Astrocyte of the cerebellum (primary cell): ENCODE measurements around the gene MCM7.

Experiments used
- DNase-seq: peaks from one replicate; pipeline ENCODE4 v3.0.0-alpha.2; 2011; ENCODE audit warnings: low read depth
- H3K4me3 ChIP-seq: 2 replicates; pipeline ENCODE4 v1.5.1; 2011; ENCODE audit warnings: mild to moderate bottlenecking, low read depth, low read length, moderate library complexity
- CTCF ChIP-seq: IDR thresholded peaks from 2 replicates; pipeline ENCODE4 v1.5.1; 2012; ENCODE audit warnings: low read length, low read depth, moderate library complexity, mild to moderate bottlenecking; ENCODE audit errors: missing control alignments
- in situ Hi-C: cut with HindIII; loops from 2 replicates; pipeline ENCODE4 v1.10.0; 2017; ENCODE audit warnings: low sequenced_read_pairs

The MCM7 gene

GRCh38 chr7:100093925-100094486 lies 7.2 kb downstream of the MCM7 start:
- in situ Hi-C loops = no loop called here
- no peak for DNase-seq
- TF ChIP-seq CTCF = no peak
- H3K4me3 ChIP-seq = no peak overlapping the region

- H3K4me3 ChIP-seq = no peak overlapping the region
- in situ Hi-C loops = no loop called here
- no peak for TF ChIP-seq CTCF
- DNase-seq = no peak
These were observed 7.7 kb downstream of the MCM7 start for GRCh38 chr7:100093498-100093897.

GRCh38 chr7:100093054-100093453 lies 8.1 kb downstream of the MCM7 start:
- no peak for DNase-seq
- TF ChIP-seq CTCF = no peak
- in situ Hi-C loops = no loop called here
- no peak overlapping the region for H3K4me3 ChIP-seq

- no peak for DNase-seq
- TF ChIP-seq CTCF = peak; percentile 18
- in situ Hi-C loops = no loop called here
- H3K4me3 ChIP-seq = no peak overlapping the region
These were observed 9.6 kb downstream of the MCM7 start for GRCh38 chr7:100091411-100092181.

- no peak for DNase-seq
- no peak overlapping the region for H3K4me3 ChIP-seq
- TF ChIP-seq CTCF = no peak
- in situ Hi-C loops = no loop called here
These were observed 10.4 kb downstream of the MCM7 start for GRCh38 chr7:100090527-100091410.

- TF ChIP-seq CTCF = no peak
- peak overlapping the region; percentile 89 for H3K4me3 ChIP-seq
- no peak for DNase-seq
- in situ Hi-C loops = no loop called here
These were observed 11.6 kb downstream of the MCM7 start for GRCh38 chr7:100089458-100090196.
